Subcutaneous adipose tissue (tissue), 4 donors: ENCODE measurements around the gene UVRAG. TPM values are rescaled to one million over a fixed set of nuclear protein-coding genes. Genes with fewer than 3 reads are reported as not detected.

Experiments used
- CTCF ChIP-seq: fragments of 450-650 bp; IDR thresholded peaks from one replicate; pipeline ENCODE4 v1.5.1; 2016; ENCODE audit warnings: low read depth, mild to moderate bottlenecking, control low read depth, antibody characterized with exemption, moderate library complexity
- total RNA-seq, 4 donors: library from RNA; depleted of rRNA; stranded (reverse); fragments of >200 nt; gene quantifications; one replicate each; pipeline ENCODE4 v1.1.0, GENCODE V29; 2016

Gene UVRAG
- total RNA-seq, 4 donors from 2014 or later: 59.7 to 108 (median 93.7) TPM

GRCh38 chr11:75916882-75917281, 101.9 kb downstream of the UVRAG start:
- no peak for TF ChIP-seq CTCF

GRCh38 chr11:75918331-75918730, 103.3 kb downstream of the UVRAG start:
- no peak for TF ChIP-seq CTCF

- no peak for TF ChIP-seq CTCF
Observed at GRCh38 chr11:75919525-75919924, 104.5 kb downstream of the UVRAG start.

- no peak for TF ChIP-seq CTCF
Observed at GRCh38 chr11:75920848-75921247, 105.8 kb downstream of the UVRAG start.

- TF ChIP-seq CTCF: no peak
Observed at GRCh38 chr11:75921808-75922207, 106.8 kb downstream of the UVRAG start.

GRCh38 chr11:75924966-75925784, 110.2 kb downstream of the UVRAG start:
- TF ChIP-seq CTCF: no peak

GRCh38 chr11:75925785-75926164, 110.8 kb downstream of the UVRAG start:
- no peak for TF ChIP-seq CTCF
